HG03378 (cell line): ENCODE measurements around the gene ETFA.

Source experiments
- ATAC-seq: cut with Tn5 transposase; IDR thresholded peaks from one replicate; pipeline ENCODE4 v1.9.1; 2021; ENCODE audit warnings: mild to moderate bottlenecking, moderate library complexity; ENCODE audit not compliant: unreplicated experiment

The ETFA gene

DNA sequence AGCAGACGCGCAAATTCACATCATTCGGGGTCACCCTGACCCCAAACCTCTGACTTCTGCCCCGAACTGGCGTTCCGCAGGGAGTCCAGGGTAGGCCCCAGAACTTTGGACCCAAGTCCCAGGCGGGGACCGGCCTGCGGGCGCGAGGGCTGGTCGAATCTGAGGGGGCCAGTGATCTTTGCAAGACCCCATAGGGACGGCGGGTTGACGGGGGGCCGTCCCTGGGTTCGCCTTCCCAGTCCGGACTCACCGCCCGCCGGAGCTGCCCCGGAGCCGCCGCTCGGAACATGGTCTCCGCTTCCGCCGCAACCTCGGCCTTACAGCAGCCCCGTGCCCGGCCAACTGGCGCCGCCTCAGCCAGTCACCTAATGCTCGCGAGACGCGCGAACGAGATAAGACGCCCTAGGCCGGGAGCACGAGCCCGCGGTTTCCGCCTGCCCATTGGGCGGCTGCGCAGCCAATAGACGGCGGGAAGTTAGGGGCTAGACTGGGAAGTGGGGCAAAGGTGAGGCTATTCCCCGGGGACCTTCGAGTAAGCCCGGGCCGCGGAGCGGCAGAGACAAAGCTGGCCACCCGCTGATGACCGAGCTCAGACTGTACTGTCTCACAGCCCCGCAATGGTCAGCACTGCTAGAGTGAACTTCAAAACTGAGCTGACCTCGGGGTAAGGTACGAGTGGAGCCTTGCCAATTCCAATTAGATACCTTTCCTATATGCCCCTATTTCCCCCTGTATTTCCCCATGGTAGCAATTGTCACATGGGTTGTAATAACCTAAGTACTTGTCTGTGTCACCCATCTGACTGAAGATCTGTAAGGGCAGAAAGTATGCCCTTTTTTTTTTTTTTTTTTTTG is at the start of gene ETFA:
Gene ETFA, minus strand, starts transcription at position 370 of the 854 bp plus-strand sequence. Its CDS starts 81 bp downstream, at position 289.
- peak; percentile 91 for ATAC-seq

DNA sequence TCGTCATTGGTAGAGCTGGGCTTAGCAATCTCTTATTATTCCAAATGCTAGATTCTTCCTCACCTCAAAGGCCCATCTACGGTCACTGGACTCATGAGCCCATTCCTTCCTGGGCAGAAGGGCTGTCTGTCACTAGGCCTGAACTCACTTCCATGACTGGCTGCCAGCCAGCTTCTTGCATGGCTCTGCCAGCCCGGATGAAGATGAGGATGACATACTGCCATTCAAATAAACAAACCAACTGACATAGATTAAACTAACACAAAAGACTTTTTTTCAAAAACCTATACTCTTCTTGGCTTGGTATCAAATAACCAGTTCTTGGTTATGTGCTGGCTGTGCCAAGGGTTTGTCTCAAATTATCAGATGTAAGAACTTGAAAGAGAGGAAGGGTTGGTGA is 49.1 kb upstream of the ETFA start:
- no peak for ATAC-seq

DNA sequence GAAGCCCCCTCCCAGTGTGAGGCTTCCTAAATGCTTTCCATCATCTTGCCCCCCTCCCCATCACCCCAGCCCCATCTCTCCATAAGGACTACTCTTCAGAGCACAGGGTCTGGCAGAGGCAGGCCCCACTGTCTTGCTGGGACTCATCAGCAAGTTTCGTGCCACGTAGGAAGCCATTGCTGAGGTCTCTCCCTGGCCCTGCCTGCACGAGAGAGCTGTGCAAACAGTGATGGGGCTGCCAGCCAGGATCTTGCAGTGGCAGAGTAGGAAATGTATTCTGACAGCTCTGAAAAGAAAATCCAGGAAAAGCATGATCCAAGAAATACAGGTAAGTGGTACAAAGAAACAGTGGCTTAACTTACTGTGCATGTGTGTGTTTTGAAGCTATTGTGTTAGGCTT is 47.9 kb upstream of the ETFA start:
- no peak for ATAC-seq

DNA sequence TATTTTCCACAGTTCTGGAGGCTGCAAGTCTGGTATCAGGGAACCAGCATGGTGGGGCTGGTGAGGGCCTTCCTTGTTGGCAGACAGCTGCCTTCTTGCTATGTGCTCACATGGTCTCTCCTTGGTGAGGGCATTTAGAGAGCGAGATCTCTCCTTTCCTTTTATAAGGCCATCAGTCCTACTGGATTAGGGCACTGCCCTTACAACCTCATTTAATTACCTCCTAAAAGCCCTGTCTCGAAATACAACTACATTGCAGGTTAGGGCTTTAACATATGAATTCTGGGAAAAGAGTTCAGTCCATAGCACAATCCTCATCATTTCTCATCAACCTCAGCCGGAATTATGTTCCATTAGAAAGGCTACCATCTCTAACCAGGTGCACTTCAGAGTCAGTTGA is 47.2 kb upstream of the ETFA start:
- no peak for ATAC-seq

DNA sequence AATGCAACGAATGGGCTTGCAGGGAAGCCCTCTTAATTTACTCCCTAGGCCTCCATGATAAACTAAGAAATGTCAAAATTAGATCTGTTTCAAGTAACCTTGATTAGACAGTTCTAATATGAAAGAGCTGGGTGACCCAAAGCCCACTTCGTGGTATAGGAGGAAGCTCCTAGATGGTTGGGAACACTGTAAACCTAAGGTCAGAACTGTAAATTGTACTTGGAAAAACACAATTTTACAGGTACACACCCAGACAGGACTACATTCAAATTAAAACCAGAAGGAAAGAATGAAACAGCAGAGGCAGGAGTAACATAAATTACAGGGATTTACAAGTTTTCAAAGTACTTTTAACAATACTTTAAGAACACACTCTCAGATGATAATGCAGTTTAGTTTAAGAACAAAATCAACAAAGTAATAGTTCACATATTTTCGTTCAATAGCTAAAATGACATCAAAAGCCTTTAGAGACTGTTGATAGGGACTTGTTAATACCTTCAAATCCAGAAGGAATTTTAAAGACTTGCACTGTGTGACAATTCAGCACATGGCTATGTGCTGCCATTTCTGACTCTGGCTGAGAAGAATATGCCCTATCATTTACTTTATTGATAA is 43.7 kb upstream of the ETFA start:
- ATAC-seq = no peak

DNA sequence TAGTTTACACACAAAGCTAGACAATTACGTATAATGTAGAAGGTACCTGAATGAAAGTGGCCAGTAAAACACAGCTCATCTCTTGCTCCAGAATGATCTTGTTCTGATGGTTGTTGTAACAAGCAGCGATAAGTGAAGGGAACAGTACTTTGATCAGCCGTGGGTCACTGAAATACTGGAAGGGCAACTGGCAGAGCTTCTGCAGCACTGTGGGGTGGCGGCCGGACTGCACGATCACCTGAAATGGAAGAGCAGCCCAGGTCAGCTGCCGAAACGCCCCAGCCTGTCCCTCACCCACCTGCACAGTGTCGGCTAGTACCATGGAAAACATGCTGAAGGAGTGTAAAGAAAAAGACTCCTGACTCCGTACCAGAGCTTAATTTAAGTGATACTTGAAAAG is 42.6 kb upstream of the ETFA start:
- ATAC-seq = no peak

DNA sequence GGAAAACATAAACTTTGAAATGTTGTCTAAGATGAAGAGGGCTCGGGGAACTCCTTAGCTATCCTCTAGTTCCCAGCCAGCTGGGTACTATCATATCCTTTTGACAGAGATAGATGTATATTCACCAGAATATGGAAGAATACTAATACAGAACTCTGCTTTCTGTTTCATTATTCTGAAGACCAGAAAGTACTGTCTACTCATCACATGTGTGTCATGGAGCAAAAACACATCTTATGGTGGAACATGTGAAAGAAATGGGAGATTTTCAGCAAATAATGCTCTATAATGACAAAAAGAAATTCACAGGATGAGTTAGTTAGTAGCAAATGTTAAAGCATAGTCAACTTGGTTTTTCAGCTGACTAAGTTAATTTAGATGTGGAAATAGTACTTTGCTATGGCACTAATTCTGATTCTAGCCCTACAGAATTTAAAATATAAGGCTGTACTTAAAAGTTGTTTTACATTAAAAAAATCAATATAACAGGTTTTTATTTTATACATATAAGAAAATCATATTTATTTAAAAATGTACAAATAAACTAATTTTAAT is 41.8 kb upstream of the ETFA start:
- ATAC-seq = no peak

DNA sequence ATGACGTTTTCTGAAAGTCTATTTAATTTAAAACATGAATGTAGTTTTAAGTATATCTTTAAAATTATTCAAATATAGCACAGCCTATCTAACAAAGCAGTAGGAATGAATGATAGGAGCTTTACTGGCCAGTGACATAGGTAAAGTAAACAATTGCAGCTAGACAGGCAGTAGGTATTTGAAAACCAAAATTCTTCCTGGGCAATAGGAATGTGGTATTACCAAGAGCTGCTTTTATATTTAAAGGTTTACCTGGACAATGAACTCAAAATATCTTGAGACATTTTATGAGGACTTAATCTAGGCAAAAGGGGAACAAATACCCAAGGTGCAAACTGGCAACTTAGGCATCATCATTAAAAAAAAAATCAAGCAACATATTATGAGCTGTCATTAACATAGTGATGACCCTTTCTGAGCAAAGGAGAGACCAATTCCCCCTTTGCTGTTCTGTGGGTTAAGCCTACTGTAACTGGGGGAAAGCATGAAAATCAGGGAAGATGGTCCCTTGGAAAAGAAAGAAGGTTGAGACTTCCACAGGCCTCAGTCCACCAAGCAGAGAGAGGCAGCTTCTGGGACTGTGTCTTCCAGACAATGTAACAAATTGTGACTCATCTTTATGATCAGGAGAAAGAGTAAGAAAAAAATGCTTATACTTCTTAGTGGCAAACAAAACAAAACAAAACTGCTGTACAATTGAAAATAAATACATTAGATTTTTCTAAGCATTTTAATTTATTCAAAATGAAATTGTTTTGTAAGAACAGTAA is 38.2 kb upstream of the ETFA start:
- ATAC-seq = no peak

DNA sequence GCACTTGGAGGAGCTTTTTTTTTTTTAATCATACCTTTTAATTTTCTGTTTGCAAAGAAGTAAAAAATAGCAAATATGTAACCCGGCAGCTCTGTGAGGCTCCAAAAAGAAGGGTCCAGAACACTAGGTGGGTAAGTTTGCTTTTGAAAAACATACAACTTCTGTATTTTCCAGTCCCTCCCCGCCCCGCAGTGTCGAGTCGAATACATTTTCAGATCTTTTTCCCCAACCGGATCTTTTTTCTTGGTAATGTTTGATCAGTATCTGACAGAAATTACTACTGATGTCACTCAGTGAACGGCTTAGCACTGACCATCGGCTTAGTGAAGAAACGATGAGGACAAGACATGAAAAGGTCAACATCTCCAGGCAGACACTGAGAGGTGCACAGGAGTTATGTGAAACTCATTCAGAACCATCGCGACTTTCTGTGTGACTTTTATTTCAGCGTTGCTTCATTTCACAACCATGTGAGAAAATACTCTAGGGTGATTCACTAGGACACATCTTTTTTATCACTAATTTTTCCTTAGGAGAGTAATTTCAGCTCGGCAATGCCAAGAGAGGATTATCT is 36.3 kb upstream of the ETFA start:
- ATAC-seq = no peak

DNA sequence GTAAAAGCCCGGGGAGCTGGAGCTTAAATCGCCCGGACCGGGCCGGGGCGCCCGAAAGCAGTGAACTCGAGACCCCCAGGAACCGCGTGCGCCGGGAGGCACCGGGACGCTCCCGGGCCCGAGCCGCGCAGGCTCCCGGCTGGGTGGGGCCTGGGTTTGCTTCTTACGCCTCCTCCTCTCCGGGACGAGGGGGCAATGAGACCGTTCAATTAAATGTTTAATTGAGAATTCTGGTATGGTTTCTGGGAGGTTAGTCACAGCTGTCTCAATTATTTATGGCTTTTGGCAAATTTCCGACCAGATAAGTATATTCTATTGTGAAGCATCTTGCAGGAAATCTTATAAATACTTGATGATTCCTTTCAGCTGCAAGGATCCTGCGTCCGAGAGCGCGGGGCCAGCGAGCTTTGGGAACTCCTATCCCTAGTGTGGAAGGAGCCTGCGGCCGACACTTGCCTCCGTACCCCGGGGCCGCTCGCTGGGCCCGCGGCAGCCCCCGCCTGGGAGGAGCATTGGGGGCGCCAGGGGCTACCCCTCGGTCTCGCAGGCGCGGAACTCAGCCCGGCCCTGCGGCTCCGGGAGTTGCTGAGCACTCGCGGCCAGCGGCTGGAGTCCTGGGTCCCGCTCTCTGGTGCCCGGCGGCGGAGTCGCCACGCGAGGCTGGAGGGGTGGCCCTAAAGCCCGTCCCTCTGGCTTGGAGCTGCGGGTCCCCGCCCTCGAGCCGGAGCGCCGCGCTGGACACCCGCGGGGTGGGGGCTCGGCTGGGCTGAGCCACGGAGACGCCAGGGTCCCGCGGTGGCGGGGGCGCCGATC is 35.6 kb upstream of the ETFA start:
- ATAC-seq = no peak

DNA sequence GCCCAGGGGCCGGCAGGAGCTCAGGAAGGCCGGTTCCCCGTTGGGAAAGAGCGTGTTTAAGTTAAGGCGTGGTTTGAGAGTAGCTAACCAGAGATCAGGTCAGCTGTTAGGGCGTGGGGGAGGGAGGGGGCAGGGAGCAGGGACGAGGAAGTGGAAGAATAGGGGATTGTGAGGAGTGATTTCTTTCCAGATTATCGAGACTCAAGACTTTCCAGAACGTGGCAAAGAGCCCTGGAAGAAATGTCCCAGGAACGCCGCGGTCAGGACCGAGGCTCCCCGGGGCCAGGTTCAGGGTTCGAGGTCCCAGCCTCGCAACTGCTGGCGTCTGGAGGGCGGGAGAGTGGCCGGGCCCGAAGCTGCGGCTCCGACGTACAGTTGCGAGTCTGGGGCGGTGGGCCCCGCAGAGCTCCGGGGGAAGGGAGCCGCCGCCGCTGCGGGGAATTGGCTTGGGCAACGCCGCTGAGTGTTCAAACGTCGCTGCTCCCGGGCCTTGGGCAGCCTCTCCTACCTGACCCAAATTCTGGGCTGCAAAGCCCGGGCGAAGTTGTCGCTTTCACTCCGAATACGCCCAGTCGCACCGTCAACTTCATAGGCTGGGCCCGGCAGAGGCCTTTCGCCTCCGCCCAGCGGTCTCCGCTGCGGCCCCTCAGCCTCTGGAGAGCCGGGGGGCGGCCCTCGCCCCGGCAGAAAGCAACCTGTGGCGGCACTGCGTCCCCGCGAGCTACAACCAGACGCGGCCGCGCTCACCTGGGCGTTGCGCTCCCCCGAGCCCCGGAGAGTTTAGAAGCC is 34.8 kb upstream of the ETFA start:
- ATAC-seq = no peak

DNA sequence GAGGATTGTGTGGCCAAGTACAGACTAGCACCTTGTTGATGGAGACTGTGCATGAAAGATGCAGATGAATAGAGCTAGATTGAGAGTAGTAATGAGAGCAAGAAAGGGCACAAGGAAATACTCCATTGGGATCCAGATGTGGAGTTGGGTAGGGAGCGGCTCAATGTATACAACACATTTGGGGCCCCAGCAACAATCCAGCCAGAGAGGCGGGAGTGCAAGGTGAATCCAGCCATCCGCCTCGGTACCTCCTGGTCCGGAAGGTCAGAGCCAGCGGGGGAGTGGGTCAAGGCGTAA is 34.3 kb upstream of the ETFA start:
- ATAC-seq = no peak

DNA sequence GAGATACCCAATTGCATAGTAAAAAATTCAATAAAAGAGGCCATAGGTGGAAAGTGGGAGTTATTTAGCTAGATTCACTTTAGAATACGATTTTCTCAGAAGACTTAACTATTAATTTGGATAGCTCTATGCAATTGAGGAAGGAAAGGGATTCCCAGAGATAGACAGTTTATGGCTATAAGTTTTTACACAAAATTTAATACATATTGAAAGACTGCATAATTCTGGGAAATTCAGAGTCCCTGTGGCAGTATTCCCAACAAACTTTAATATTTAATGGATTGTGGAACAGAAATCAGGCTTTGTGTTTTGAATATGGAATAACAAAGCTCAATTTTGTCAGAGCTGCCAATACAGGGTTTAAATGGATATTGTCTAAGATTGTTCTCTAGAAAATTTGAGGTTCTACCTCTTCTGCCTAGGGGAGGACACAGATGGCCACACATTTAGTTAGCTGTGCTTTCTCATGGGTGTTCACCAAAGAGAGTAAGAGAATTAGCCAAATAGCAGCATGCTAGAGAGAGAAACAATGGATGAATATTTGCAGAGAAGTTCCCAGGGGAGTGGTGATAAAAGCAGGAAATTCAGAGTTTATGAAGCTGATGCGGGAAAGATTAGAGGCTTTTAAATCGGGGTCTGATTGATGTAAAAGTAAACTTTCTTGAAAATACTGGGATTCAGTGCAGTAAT is 33.8 kb upstream of the ETFA start:
- ATAC-seq = no peak

DNA sequence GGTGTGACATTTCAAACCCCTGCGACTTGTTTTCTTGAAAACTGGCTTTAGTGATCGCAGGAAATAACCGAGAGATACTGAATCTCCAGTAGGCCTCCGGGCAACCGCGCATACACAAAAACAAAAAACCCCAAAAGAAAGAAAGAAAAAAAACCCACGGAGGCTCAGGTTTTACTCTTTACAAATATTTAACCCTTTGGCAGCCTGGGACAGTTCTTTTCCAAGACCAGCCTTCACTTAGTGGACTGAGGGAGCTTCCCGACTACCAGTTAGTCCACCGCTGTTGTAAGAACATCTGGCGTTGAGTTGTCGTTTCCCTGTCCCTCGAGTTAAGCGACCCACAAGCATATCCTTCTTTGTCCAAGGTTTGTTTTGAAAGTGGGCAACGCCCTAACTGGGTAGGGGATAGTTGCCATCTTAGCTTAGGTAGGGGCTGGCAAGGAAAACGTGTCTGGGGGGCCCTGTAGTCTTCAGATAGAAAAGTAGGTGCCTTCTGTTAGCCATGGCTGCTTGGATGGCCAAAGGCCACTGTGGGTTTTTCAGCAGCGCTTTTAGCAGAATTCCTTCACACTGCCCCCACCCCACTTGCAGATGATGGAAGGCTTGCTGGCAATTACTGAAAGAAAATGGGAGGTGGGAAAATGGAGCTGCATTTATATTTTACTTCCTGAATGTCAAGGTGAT is 32.2 kb upstream of the ETFA start:
- ATAC-seq = no peak

DNA sequence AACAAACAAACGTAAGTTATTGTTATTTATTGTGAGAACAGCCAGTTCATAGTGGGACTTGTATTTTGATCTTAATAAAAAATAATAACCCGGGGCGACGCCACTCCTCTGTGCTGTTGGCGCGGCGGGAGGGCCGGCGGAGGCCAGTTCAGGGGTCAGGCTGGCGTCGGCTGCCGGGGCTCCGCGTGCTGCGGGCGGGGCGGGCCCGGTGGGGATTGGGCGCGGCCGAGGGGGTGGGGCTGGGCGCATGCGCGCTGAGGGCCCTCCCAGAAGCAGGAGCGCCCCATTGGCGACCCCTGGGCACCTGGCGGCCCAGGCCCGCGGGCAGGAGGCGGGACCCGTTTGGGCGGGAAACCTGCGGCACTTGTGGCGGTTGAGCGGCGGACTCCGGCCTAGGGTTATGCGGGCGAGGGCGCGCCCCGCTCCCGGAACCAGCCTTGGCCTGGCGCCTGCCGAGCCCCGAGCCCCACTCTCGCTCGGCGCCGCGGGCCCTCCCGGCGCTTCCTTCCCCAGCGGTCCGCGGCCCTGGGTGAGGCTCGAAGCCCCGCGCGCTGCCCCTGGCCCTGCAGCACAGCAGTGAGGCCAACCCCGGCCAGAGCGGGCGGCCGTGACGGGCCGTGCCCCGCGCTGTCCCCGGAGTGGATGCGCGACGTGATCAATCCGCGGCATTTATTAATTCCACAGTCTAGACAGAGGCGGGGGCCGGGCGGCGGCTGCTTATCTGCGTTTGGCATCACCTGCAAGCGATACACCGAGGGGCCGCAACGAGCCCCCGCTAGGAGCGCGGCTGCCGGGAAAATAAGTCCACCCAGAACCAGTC is 31.3 kb upstream of the ETFA start:
- ATAC-seq = no peak

DNA sequence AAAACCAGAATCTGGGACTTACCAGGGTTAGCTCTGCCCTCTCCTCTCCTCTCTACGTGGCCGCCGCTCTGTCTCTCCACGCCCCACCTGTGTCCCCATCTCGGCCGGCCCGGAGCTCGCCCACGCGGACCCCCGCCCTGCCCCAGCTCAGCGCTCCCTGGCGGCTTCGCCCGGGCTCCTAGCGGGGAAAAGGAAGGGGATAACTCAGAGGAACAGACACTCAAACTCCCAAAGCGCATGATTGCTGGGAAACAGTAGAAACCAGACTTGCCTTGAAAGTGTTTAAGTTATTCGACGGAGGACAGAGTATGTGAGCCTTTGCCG is 30.8 kb upstream of the ETFA start:
- no peak for ATAC-seq

DNA sequence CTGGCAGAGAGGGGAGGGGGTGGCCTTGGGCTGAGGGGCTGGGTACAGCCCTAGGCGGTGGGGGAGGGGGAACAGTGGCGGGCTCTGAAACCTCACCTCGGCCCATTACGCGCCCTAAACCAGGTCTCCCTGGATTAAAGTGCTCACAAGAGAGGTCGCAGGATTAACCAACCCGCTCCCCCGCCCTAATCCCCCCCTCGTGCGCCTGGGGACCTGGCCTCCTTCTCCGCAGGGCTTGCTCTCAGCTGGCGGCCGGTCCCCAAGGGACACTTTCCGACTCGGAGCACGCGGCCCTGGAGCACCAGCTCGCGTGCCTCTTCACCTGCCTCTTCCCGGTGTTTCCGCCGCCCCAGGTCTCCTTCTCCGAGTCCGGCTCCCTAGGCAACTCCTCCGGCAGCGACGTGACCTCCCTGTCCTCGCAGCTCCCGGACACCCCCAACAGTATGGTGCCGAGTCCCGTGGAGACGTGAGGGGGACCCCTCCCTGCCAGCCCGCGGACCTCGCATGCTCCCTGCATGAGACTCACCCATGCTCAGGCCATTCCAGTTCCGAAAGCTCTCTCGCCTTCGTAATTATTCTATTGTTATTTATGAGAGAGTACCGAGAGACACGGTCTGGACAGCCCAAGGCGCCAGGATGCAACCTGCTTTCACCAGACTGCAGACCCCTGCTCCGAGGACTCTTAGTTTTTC is 30.2 kb upstream of the ETFA start:
- no peak for ATAC-seq
